ENCODE data around the gene MDN1. TPM values are rescaled to one million over a fixed set of nuclear protein-coding genes. Genes with fewer than 3 reads are reported as not detected.
"Not testable (repeated sequence)": the region's sequence is repeated elsewhere in the genome, so short reads cannot be mapped to it uniquely, and the experiment has no call there.

The MDN1 gene
- total and polyA plus RNA-seq, 2 of the 4 experiments (the other 2 are of a cell fraction), result 7.7 to 26.7 TPM

- H4K5ac ChIP-seq (ENCODE audit: low read depth, low read length); H2BK120ac ChIP-seq (ENCODE audit: low read depth, low read length); H3K14ac ChIP-seq (replicated peaks; ENCODE audit: low read depth, low read length); in situ Hi-C loops (cut with MboI; ENCODE audit: low sequenced_read_pairs); DNase-seq; H3K23ac ChIP-seq (ENCODE audit: low read depth, low read length); H3K9ac ChIP-seq (ENCODE audit: low read depth, low read length); H3K4me2 ChIP-seq (ENCODE audit: low read depth, low read length); CTCF ChIA-PET; H4K20me1 ChIP-seq (ENCODE audit: insufficient read depth, low read length); H3K18ac ChIP-seq (ENCODE audit: low read depth, low read length); POLR2A ChIA-PET (ENCODE audit: unreplicated experiment); H3K9me3 ChIP-seq (ENCODE audit: control insufficient read depth, insufficient read depth, low read length); H3K56ac ChIP-seq (ENCODE audit: extremely low read depth, insufficient read depth, low read length); H4K8ac ChIP-seq (ENCODE audit: low read depth in 2 of 2, low read length in 2 of 2); H3K27ac ChIP-seq (ENCODE audit: insufficient read depth, low read length); H2AK5ac ChIP-seq (ENCODE audit: low read depth, low read length); H2BK5ac ChIP-seq (ENCODE audit: low read depth, low read length, poor library complexity, severe bottlenecking); ATAC-seq (ENCODE audit: low read depth); dilution Hi-C loops (cut with HindIII; ENCODE audit: low sequenced_read_pairs, unreplicated experiment); H3K4ac ChIP-seq (ENCODE audit: low read depth, low read length); BruUV-seq (replicated peaks); H3K36me3 ChIP-seq (ENCODE audit: control insufficient read depth, insufficient read depth, low read length); H2BK20ac ChIP-seq (ENCODE audit: low read depth, low read length); H2AFZ ChIP-seq (replicated peaks; ENCODE audit: low read length, poor library complexity); H3K9me1 ChIP-seq (ENCODE audit: insufficient read depth, low read length); H3K27me3 ChIP-seq (ENCODE audit: control insufficient read depth, insufficient read depth, low read length); H2BK15ac ChIP-seq (ENCODE audit: low read depth, low read length); H3K4me1 ChIP-seq (ENCODE audit: control insufficient read depth, insufficient read depth, low read length); H4K91ac ChIP-seq (ENCODE audit: insufficient read depth, low read depth, low read length); intact Hi-C loops (cut with micrococcal nuclease); H2AK9ac ChIP-seq (replicated peaks; ENCODE audit: low read depth, low read length, poor library complexity); H3K4me3 ChIP-seq (ENCODE audit: insufficient read depth, low read depth, low read length): not testable (repeated sequence)
- peaks cover 10 to 16% of the 10 kb centered on the region in 2 experiments; a peak in 3 of 4 replicates for H3K79me1 ChIP-seq (ENCODE audit: low read depth in 1 of 2, low read length in 2 of 2)
- no CpG with 5 or more reads among the region's 3 CpGs for WGBS, 2 experiments (ENCODE audit: extremely low coverage in 2 of 2, insufficient read length in 1 of 2)
Measured at GRCh38 chr6:89641581-89641980, 178.0 kb downstream of the MDN1 start.
